A673 (cell line): Measurements from ENCODE around the gene GPR142. TPM values are rescaled to one million over a fixed set of nuclear protein-coding genes. Genes with fewer than 3 reads are reported as not detected.

Experiments
- BruUV-seq: library from RNA; stranded (reverse); fragments of 400-500 nt; replicated peaks from 2 replicates; lab custom pipeline; 2021; lab: Mats Ljungman, UMichigan
- CTCF ChIA-PET: fragments of 300-600 bp; sonication (Branson Sonifier 250); formaldehyde crosslinking; loops from one replicate; lab custom pipeline; 2022; ENCODE audit warnings: antibody characterized with exemption; lab: Charles Lee
- POLR2A ChIA-PET: fragments of 300-600 bp; sonication (Branson Sonifier 250); formaldehyde crosslinking; loops from one replicate; lab custom pipeline; 2022; ENCODE audit warnings: antibody characterized with exemption; ENCODE audit not compliant: low non-redundant PET; lab: Charles Lee
- DNase-seq: peaks from one replicate; pipeline ENCODE4 v3.0.0-alpha.2; 2015; ENCODE audit warnings: low spot score
- H3K27ac ChIP-seq: fragments of 200-600 bp; sonication (generic); 2 replicates; pipeline ENCODE4 v1.5.1; 2016; ENCODE audit warnings: mixed run types, low read depth, mild to moderate bottlenecking, mixed read lengths, antibody characterized with exemption, low read length; ENCODE audit not compliant: poor library complexity, severe bottlenecking
- H3K27me3 ChIP-seq: fragments of 200-600 bp; sonication (generic); replicated peaks from 2 replicates; pipeline ENCODE4 v1.6.1; 2017; ENCODE audit warnings: mixed run types, low read depth, mild to moderate bottlenecking, mixed read lengths, antibody characterized with exemption, low read length; ENCODE audit not compliant: insufficient read depth, poor library complexity
- H3K36me3 ChIP-seq: fragments of 200-600 bp; sonication (generic); 2 replicates; pipeline ENCODE4 v1.6.1; 2016; ENCODE audit warnings: mixed run types, mild to moderate bottlenecking, mixed read lengths, antibody characterized with exemption, low read length; ENCODE audit not compliant: insufficient read depth, poor library complexity, severe bottlenecking
- H3K4me1 ChIP-seq: fragments of 200-600 bp; sonication (generic); 2 replicates; pipeline ENCODE4 v1.6.1; 2017; ENCODE audit warnings: mixed run types, mild to moderate bottlenecking, mixed read lengths, antibody characterized with exemption, low read length; ENCODE audit not compliant: insufficient read depth, poor library complexity, severe bottlenecking
- H3K4me3 ChIP-seq: fragments of 200-600 bp; sonication (generic); 2 replicates; pipeline ENCODE4 v1.5.1; 2016; ENCODE audit warnings: low read depth, mixed run types, mild to moderate bottlenecking, mixed read lengths, low read length; ENCODE audit not compliant: poor library complexity, severe bottlenecking
- H3K9me3 ChIP-seq: fragments of 200-600 bp; sonication (generic); 2 replicates; pipeline ENCODE4 v1.6.1; 2016; ENCODE audit warnings: mixed run types, low read depth, mild to moderate bottlenecking, mixed read lengths, antibody characterized with exemption, low read length; ENCODE audit not compliant: poor library complexity, severe bottlenecking
- EZH2 ChIP-seq: fragments of 200-600 bp; sonication (generic); IDR thresholded peaks from 2 replicates; pipeline ENCODE4 v1.6.1; 2017; ENCODE audit warnings: borderline replicate concordance, low read depth, mild to moderate bottlenecking, mixed read lengths, antibody characterized with exemption, low read length; ENCODE audit not compliant: poor library complexity, severe bottlenecking
- intact Hi-C: fragments of 100-400 bp; cut with micrococcal nuclease; formaldehyde crosslinking; loops from one replicate; pipeline ENCODE4 v1.10.0; 2022; ENCODE audit not compliant: unreplicated experiment
- total RNA-seq: library from RNA; stranded (reverse); gene quantifications from 2 replicates; pipeline ENCODE4 v1.2.3, GENCODE V29; 2021
- TF ChIP-seq, protein P1 (sequence below): fragments of 300-800, 200-600 bp; sonication (generic); conservative IDR thresholded peaks from 2 replicates; pipeline ENCODE4 v1.5.1; 2017; ENCODE audit warnings: low read depth, mild to moderate bottlenecking, antibody characterized with exemption, low read length, moderate library complexity, mixed read lengths

Gene GPR142
- total RNA-seq, 1 experiment from 2014 or later: 0.24 TPM

DNA sequence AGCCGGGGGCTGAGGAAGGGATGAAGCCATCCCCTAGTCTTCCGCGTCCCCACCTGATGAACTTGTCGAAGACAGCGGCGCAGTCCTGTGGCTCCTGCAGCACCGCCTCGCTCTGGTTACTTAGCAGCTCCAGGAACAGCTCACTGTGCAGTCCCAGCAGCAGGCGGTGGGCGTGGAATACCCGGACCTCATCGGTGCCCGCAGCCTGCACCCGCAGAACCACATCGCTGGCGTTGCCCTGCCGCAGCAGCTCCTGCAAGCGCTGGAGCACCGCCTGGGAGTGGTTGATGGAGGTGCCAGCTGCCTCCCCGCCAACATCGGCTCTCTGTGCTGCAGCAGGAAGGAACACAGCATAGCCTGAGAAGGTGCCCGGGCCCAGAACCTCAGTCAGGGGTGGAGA is 7.4 kb upstream of the GPR142 start:
- Histone ChIP-seq H3K4me1 (peaks cover 25% of the 10 kb centered on the region), H3K36me3 (no peaks in the 10 kb centered on the region), H3K4me3 (no peak overlapping the region), H3K9me3 (no peaks in the 10 kb centered on the region), H3K27me3 (peaks cover 24% of the 10 kb centered on the region), H3K27ac (no peak overlapping the region)
- BruUV-seq: no TSS peak
- ChIA-PET POLR2A (no interaction called here), CTCF (interaction anchor here (0.6 kb wide), 1 partner anchor 8 kb away, joined by 3 read pairs; no protein-coding TSS in a partner anchor)
- intact Hi-C loops: loop anchor here (10.0 kb wide), 2 partner anchors 55 to 245 kb away; no protein-coding TSS in a partner anchor
- no peak for DNase-seq
- TF ChIP-seq, protein P1, sequence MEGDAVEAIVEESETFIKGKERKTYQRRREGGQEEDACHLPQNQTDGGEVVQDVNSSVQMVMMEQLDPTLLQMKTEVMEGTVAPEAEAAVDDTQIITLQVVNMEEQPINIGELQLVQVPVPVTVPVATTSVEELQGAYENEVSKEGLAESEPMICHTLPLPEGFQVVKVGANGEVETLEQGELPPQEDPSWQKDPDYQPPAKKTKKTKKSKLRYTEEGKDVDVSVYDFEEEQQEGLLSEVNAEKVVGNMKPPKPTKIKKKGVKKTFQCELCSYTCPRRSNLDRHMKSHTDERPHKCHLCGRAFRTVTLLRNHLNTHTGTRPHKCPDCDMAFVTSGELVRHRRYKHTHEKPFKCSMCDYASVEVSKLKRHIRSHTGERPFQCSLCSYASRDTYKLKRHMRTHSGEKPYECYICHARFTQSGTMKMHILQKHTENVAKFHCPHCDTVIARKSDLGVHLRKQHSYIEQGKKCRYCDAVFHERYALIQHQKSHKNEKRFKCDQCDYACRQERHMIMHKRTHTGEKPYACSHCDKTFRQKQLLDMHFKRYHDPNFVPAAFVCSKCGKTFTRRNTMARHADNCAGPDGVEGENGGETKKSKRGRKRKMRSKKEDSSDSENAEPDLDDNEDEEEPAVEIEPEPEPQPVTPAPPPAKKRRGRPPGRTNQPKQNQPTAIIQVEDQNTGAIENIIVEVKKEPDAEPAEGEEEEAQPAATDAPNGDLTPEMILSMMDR: no peak
- TF ChIP-seq EZH2: no peak

DNA sequence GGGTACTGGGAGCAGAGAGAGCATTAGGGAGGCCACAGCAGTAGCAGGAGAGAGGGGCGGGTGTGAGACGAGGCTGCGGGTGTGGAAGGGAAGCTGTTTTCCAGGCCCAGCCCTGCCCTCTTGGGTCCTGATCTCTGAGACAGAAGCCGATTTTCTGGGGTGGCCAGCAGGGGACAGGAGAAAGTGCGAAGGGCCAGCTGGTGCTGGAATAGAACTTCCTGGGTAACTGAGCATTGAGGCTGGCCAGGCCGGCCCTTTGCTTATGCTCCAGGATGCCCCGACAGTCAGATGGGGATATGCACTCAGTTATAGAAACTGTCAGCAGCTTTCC is 6.4 kb upstream of the GPR142 start:
- ChIA-PET CTCF (no interaction called here), POLR2A (no interaction called here)
- Histone ChIP-seq H3K27ac (no peak overlapping the region), H3K4me3 (peak overlapping the region; percentile 35), H3K36me3 (no peaks in the 10 kb centered on the region), H3K9me3 (no peaks in the 10 kb centered on the region), H3K27me3 (peaks cover 20% of the 10 kb centered on the region), H3K4me1 (peaks cover 25% of the 10 kb centered on the region)
- DNase-seq: no peak
- TF ChIP-seq, protein P1: no peak
- no peak for TF ChIP-seq EZH2
- intact Hi-C loops: loop anchor here (10.0 kb wide), 1 partner anchor 244 kb away; no protein-coding TSS in a partner anchor
- no TSS peak for BruUV-seq

DNA sequence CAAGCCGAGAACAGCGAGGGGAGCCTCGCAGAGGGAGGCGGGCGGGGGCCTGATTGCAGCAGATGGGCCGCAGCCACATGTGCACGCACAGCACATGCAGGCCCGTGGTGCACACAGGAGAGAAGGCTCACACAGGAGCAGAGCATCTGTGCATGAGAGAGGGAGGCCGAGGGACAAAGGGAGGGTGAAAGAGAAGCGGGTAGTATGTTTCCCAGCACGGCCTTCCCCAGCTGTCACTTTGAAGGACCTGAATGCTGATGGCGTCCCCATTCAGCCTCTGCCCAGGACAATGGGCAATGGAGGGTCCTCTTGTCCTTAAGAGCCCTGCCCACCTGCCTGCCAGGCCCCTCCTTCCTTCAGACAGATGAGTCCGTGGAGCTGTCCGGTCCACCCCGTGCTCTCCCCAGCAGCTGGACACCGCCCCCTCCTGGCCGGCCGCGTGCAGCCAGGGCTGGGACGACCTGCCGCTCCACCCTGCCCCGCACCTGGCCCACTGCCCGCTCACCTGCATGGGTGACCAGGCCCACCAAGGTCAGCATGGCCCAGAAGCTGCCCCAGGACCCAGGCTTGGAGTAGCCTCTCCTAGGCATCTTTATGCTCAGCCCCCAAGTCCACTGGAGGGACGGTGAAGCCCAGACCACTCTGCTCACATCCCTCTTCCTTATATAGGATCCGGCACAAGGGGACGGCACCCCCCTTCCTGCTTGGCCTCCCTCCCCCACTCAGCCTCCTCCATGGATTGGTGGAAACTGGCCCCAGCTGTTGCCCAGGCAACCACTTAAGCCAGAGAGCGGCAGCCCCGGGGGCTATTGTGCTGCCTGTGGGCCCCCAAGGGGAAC is 5.9 kb upstream of the GPR142 start, which contains the start of gene BTBD17:
Gene BTBD17, minus strand, starts transcription at position 639 of the 839 bp plus-strand sequence. Its CDS starts 49 bp downstream, at position 590.
- Histone ChIP-seq H3K27me3 (peaks cover 14% of the 10 kb centered on the region), H3K4me3 (peak within 1 kb of the TSS; percentile 35), H3K36me3 (no peaks in the 10 kb centered on the region), H3K27ac (peak within 1 kb of the TSS; percentile 70), H3K9me3 (no peaks in the 10 kb centered on the region), H3K4me1 (peaks cover 25% of the 10 kb centered on the region)
- no peak for TF ChIP-seq EZH2
- TF ChIP-seq, protein P1: peak; percentile 65
- ChIA-PET CTCF (no interaction called here), POLR2A (no interaction called here)
- peak; percentile 75 for DNase-seq
- intact Hi-C loops: loop anchor here (10.0 kb wide), 1 partner anchor 243 kb away; no protein-coding TSS in a partner anchor
- BruUV-seq: no TSS peak
